ENCODE results near the gene SH3RF3.

SH3RF3 gene

DNA sequence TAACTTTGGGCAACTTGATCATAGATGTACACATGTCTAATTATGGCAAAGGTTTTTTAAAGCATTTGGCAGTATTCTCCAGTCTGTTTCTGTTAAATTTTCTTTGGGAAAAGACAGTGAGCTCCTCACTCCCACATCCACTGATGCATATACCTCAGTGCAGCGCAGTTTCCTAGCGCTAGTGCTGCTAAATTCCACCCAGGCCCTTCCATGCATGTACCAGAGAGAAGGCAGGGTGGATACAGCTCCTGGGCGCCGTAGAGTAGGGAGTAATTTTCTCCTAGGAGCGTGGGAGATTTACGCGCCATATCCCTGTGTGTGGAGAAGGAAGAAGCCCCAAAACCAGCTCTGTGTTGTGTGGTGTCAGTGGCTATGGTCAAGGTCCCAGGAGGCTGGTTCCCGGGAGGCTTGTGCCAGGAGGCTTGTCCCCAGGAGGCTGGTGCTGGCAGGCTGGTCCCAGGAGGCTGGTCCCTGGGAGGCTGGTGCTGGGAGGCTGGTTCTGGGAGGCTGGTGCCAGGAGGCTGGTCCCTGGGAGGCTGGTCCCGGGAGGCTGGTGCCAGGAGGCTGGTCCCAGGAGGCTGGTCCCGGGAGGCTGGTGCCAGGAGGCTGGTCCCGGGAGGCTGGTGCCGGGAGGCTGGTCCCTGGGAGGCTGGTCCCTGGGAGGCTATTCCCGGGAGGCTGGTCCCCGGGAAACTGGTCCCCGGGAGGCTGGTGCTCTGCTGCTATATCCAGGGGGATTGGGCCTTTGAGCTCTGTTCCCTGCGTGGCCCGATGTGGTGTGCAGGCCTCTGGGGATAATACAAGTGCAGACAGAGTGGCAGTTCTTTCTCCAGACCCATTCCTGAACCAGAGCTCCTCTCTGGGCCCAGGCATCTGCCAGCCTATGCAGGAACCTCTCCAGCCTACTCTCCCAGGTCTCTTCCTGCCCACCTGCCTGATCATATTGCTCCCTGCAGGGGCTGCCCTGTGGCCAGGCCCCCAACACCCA, 323.6 kb downstream of the SH3RF3 start:
- no peak for DNase-seq (ENCODE audit: low read depth in 2 of 2)

DNA sequence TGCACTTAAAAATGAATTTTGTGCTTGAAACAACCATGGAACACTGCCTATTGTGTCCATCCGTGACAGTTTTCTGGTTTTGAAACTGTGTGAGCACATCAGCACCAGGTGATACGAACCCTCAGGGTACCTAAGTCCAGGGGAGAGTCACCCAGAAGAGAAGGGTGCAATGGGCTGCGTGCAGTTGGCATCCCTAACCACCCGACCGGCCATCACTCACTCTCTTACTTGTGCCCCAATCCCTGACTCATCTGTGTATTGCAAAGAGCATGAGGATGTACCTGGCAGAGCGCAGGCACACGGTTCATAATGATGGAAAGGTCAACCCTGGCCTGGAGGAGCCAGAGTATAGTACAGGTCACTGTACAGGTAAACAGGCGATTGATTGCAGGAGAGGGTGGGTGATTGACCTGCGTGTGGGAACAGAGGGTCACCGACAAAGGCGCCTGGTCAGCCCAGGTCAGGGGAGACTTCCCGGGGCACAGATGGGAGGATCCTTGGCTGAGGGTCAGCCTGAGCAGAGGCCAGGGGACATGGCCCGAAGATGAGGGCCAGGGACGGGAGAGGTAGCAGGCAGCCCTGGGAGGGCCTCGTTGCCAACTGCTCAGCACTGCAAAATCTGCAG, 324.5 kb downstream of the SH3RF3 start:
- no peak for DNase-seq (ENCODE audit: low read depth in 2 of 2)

DNA sequence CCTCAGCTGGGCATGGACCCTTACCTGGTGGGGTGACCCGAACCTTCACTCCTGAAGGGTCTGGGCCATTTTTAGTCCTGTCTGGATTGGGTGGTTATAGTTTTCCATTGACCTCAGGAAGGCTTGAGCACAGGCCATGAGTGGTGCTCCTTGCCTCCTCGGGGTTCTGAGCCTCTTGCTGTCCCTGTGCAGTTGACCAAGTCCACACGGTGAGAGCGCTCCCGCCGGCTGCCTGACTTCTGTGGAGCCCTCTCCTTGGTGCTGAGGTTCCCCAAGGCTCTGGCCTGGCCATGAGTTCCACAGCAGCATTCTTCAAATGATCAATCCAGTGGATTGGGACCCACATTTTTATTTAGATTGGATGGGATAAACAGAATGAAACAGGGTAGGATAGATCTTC, 325.3 kb downstream of the SH3RF3 start:
- DNase-seq (ENCODE audit: low read depth in 2 of 2): no peak

DNA sequence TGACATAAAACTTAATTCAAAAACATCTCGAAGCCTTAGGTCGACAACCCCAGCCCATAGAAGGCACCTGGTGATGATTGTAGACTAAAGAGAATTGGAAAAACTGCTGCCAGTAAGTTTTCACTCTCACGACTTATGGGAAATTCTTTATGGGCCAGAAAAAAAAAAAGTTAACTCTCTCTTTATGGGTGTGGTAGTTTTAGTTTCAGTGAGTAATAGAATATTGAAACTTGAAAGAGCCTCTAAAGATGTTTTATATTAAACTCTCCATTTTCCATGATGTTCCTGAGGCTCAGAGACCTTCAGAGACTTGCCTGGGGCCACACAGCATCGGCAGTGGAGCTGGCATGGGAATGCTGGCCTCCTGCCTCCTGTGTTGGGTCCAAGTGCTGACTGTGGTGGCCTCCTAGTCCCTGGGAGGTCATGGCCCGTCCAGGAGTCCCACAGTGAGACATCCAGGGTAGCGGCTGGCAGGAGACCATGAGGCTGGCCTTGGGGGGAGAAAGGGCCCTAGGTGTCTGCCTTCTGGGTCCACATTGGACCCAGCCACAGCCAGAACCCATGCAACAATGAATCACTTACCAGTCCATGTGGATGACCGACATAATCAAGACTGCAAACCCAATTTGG, 325.9 kb downstream of the SH3RF3 start:
- no peak for DNase-seq (ENCODE audit: low read depth in 2 of 2)

DNA sequence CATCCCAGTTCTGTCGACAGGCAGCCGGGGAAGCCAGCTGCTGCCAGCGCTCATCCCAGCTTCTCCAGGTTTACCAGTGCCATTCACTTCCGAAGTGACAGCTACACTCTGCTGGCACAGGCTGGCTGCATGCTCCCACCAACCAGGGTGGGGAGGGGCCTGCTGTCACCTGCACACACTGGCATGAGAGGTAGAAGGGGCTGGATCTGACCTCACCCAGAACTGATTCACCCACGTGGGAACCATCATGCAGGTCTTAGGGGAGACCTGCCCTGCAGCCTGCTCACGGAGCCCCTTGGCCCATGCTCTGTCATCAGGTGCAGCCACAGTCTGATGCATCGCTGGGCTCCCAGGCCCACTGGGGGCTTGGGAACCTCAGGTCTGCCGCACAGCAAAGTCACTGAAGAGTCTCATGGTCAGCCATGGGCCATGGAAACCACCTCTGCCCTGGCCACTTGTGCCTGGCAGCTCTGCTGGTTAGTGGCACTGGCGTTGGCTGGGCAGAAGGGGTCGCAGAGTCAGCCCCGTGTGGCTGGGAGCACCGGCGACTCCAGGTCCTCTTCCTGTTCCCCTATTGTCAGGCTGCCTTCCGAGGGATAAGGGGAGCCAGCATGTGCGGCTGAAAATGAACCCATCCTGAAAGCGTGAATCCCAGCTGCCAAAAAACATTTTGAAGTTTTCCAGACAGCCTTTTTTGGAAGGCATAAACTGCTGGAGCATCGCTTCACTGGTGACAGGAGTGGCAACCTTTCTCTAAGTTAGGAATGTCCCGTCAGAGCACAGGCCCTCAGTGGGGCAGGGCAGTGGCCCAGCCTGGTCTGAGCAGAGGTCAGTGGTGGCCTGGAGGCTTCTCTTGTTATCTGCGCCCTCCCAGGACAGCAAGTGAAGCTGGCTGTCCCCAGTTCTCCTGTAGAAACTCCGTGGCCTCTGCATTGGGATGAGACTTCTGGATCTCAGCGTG, 327.0 kb downstream of the SH3RF3 start:
- no peak for DNase-seq (ENCODE audit: low read depth in 2 of 2)

DNA sequence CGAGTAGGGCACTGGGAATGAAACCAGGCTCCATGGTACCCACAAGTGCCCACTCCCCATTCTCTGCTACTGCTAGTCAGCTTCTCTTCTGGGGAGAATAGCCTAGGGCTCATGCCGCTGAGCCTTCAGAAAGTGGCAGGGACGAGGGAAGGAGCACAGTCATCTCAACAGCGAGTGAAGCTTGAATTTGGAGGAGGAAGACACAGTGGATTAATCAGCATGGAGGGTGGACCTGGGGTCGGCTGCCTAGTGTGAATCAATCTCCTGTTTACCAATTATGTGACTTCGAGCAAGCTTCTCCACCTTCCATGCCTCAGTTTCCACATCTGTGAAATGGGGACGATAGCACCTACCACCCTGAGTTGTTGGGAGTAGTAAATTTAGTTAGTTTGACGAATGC, 327.8 kb downstream of the SH3RF3 start:
- no peak for DNase-seq (ENCODE audit: low read depth in 2 of 2)

DNA sequence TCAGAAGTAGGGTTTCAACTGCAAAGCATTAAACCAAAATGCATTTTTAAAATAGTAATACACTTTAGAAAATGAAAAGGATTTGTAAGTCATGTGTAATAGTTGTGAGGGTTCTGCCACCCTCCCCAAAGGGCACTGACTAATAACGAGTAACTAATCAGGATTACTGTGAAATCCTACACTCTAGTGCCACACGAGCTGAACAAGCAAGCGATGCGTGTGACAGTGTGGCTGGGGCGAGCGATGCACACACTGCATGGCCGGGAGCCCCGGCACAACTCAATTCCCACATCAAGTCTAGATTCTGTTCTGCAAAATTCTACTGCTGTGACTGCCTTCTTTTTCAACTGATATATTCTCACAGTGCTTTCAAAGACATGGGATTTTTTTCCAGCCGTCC, 328.4 kb downstream of the SH3RF3 start:
- no peak for DNase-seq (ENCODE audit: low read depth in 2 of 2)

DNA sequence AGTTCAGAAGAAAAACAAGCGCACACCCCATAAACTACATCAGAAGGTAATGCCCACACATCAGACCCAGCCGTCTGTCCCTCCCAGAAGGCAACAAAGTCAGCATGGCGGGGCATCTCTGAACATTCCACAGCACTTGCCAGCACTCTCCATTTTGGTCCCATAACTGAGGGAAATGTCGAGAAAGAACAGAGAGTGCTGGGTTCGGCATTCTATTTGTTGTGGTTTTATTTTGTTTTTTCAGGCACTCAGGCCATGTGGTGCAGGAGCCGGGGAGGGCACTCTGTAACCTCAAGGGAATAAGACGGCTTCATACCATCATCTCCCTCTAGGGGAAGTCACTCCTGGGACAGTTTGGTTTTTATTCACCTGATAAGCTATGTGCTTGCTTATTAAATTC, 328.8 kb downstream of the SH3RF3 start:
- DNase-seq (ENCODE audit: low read depth in 2 of 2): no peak

DNA sequence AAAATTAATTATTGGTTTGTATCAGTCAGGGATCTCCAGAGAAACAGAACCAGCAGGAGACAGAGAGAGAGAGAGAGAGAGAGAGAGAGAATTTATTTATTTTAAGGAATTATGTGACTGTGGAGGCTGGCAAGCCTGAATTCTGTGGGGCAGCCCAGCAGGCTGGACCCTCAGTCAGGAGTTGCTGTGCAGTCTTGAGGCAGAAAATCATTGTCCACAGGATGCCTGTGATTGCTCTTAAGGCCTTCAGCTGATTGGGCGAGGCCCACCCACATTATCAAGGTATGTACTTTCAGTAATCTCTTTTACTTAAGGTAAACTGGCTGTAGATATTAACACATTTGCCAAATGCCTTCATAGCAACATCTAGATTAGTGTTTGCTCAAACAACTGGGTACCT, 329.5 kb downstream of the SH3RF3 start:
- DNase-seq (ENCODE audit: low read depth in 2 of 2): no peak

DNA sequence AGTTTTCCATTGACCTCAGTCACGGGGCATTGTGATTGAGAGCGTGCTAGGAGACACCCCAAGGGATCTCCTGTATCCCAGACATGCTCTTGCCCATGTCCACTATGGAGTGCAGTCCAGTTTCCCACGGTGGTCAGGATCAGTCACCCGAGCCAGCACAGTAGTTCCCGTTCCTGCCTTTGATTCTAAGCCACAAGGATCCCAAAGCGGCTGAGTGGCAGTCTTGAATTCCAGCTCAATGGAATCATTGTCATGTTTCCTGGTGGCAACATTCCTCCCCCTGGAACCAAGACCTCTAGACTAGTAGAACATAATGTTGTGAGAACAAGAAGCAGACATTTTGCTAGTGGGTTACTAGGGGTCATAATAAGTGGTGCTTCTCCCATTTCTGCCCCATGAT, 330.5 kb downstream of the SH3RF3 start:
- no peak for DNase-seq (ENCODE audit: low read depth in 2 of 2)

DNA sequence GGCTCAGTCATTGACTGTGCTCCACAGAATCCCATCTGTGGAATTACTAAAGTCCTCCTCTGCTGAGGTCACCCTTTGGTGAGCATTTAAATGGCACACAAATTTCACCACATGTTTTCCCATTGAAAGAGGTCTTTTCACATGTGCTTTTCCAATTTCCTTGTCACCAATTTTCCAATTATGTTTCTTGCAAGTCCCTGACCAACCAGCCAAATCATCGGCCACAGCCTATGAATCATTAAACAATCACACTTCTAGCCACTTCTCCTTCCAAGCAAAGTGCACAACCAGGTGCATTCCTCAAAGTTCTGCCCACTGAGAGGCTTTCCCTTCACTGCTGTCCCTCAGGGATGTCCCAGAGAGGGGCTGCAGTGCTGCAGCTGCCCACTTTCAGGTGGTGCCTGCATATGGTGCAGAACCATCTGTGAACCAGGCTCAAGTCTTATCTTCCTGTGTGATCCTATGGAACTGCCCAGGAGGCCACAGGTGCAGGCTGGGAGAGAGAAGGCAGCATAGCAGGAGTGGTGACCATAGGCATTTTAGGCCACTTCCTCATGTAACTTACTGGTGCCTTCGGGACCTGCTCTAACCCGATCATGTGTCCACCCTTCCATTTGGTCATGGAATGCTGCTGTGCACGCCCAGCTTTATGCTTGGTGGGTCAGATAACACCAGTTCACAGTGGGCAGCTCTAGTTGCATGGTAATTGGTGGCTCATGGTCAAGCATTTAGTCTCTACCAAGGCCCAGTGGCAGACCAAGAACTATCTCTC, 331.7 kb downstream of the SH3RF3 start:
- DNase-seq (ENCODE audit: low read depth in 2 of 2): no peak

DNA sequence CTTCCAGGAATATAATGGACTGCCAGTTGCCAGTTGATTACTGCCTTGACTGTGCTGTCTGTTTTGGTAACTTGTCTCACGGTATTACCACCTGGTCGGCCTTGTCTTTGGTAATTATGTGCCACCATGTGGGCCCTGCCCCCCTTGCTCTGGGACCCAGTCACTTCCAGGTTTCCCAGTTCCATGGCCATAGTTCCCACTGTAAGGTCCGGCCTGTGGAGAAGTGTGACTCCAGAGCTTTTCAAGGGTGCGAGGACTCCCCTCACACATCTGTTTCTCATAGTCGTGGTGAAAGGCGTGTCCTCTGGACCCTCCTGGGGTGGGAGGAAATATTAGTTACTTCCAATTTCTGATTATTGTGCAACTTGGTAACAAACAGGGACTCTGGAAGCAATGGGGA, 334.2 kb downstream of the SH3RF3 start:
- no peak for DNase-seq (ENCODE audit: low read depth in 2 of 2)

DNA sequence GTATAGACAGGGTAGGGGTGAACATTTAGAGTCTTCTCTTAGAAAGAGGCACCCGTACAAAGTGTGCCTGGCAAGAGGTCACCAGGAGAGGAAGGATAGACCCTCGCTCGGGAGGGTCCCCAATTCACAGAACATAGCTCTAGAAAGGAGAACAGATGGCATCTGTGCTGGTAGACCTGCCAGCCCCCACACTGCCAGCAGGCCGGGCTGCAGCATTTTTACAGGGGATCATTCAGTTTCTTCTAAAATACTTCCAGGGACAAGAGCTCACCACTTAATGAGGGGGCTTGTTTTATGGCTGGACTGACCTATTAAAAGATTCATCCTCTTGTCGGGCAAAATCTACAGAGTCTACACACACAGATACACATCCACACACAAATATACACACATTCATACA, 334.9 kb downstream of the SH3RF3 start:
- no peak for DNase-seq (ENCODE audit: low read depth in 2 of 2)

DNA sequence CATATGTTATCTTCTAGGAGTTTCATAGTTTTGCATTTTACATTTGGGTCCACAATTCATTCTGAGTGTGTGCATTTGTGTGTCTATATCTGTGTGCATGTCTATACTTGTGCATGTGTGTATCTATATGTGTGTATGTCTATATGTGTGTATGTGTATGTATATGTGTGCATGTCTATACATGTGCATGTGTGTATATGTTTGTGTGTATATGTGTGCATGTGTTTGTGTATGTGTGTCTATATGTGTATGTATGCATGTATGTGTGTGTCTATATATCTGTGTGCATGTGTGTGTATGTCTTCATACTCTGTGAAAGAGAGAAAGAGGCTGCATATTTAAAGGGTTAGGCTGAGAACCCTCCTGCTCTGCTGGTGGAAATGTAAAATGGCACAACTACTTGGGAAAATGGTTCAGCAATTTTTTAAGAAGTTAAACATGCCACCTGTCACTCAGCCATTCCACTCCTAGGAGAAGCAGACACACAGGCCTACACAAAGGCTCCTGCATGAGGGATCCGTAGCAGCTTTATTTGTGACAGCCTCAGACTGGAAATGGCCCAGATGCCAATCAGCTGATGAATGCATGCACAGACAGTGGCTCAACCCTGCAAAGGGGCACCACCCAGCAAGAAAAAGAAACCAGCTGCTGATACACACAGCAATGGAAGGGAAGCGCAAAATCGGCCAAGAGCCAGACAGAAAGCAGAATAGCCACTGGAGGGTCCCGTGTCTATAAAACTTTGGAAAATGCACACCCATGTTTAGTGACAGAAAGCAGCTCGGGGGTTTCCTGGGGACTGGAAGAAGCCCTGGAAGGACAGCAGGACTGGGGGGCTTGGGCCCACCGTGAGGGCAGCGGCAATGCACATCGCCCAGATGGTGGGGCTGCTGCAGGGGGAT, 337.9 kb downstream of the SH3RF3 start:
- no peak for DNase-seq (ENCODE audit: low read depth in 2 of 2)

DNA sequence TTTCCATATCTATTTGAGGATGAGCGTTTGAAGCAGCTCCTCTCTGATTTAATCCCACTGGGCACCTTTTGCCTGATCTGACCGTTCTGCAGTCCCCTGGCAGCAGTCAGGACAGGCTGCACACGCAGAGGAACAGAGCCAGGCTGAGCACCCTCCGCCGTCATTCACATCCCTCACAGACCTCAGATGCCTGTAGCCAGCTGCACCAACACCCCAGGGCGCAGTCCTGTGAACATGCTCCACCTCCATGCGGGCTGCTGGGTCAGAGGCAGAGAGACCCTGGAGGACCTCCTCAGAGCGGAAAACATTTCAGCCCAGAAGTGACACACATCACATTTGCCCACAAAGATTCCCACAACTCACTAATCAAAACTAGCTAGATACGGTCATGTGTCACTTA, 338.7 kb downstream of the SH3RF3 start:
- no peak for DNase-seq (ENCODE audit: low read depth in 2 of 2)

DNA sequence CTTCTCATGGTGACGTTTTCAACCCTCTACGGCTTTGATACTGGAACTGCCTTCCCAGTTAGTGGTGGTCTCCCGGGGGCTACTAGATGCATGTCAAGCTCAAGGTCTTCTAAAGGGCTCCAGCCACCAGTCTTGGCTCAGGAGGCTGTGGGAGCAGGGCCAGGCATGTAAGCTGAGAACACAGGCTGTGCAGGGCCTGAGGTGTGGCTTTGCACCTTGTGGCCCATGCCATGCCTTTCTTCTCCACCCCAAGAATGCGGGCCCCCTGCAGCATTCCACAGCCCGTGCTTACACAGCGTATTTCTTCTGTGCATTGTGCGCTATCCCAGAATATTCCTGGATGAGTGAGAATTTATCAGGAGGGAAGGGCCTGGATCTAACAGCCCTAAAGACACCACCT, 339.9 kb downstream of the SH3RF3 start:
- DNase-seq (ENCODE audit: low read depth in 2 of 2): no peak

DNA sequence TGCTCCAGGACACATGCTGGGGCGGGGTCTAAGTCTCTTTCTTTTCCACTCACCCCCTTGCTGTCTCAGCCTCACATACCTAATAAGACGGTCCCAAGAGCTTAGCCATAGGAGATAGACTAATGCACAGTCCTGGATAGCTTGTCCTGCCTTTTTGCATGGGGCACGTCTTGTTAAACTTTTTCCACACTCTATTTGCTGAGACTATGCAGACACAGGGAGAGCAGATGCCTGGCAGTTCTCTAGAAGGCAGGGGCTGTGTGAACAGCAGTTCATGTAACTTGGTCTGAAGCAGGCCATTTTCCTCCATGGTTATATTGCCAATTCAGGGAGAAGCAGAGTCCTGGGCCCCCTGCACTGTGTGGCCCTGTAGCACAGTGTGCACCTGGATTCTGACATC, 342.7 kb downstream of the SH3RF3 start:
- no peak for DNase-seq (ENCODE audit: low read depth in 2 of 2)

DNA sequence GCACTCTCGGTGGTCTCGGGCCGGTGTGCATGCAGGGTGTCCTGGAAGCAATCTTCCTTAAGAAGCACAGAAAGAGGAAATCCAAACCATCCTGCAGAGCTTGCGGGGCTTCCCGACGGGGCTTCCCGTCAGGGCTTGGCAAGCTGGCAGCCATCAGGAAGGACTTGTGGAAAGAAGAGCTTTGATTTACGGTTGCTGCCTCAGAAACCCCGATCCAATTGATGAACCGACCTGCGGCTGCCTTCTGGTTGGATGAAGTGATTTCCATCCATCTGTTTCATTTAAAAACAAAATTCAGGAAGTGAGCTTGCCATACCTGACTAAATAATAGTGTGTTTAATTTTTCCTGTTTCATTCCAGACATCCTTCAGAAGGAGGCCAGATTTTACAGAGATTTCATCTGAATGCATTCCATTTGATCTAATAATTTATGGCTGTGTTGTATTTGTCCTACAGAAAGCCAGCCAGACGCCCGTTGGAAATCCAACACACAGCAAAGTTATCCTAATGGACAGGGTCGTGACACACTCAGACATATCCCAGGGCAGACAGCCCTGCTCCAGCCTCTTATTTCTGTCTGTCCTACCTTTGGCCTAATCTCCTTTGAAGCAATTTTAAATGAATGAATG, 343.4 kb downstream of the SH3RF3 start:
- no peak for DNase-seq (ENCODE audit: low read depth in 2 of 2)

DNA sequence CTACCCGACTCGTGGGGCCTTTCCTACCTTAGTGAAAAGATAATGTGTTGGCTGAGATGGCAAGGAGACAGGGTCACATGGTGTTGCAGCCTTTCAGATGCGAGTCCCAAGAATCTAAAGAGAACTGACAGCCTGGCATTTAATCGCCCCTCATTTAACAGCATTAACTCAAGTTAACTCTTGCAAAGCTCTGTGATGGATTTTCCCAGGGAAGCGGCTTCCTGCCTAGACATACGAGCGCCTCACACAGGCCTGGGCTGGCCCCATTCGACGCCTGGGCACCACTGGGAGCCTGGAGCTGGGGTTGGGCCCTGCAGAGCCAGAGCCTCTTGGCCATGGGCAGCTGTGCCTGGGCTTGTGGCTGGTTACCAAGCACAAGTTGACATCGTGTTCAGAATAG, 344.0 kb downstream of the SH3RF3 start:
- no peak for DNase-seq (ENCODE audit: low read depth in 2 of 2)

Measured in fibroblast of skin of left biceps (primary cell).